SK-N-SH treated with all-trans-retinoic acid at 6 μM for 48 hours (cell line): ENCODE results near the gene CDC14A.

Experiments used
- ATAC-seq: fragments of 200-7000 bp; cut with Tn5 transposase; 3 replicates; pipeline ENCODE4 v1.9.1; 2020; ENCODE audit warnings: mild to moderate bottlenecking, moderate library complexity
- ARNTL ChIP-seq: fragments of 450-650 bp; formaldehyde crosslinking; IDR thresholded peaks from 2 replicates; pipeline ENCODE4 v1.5.0; 2020; ENCODE audit warnings: low read depth, mild to moderate bottlenecking, moderate library complexity, borderline replicate concordance
- BACH2 ChIP-seq: fragments of 250-450 bp; sonication (Bioruptor Pico); IDR thresholded peaks from 2 replicates; pipeline ENCODE4 v1.9.0; 2021; ENCODE audit warnings: mild to moderate bottlenecking, borderline replicate concordance
- CREB5 ChIP-seq: fragments of 250-450 bp; sonication (Bioruptor Pico); IDR thresholded peaks from 2 replicates; pipeline ENCODE4 v1.5.1; 2020; ENCODE audit warnings: low read depth, mild to moderate bottlenecking, moderate library complexity
- CSDC2 ChIP-seq: fragments of 250-450 bp; sonication (Bioruptor Pico); IDR thresholded peaks from 2 replicates; pipeline ENCODE4 v1.5.0; 2020; ENCODE audit warnings: mild to moderate bottlenecking, moderate library complexity
- ESRRG ChIP-seq: fragments of 250-450 bp; sonication (Bioruptor Pico); IDR thresholded peaks from 2 replicates; pipeline ENCODE4 v1.6.1; 2021; ENCODE audit warnings: mild to moderate bottlenecking
- GLIS3 ChIP-seq: fragments of 250-450 bp; sonication (Bioruptor Pico); IDR thresholded peaks from 2 replicates; pipeline ENCODE4 v1.5.0; 2020; ENCODE audit warnings: mild to moderate bottlenecking, moderate library complexity
- ISL1 ChIP-seq: fragments of 250-450 bp; sonication (Bioruptor Pico); IDR thresholded peaks from 2 replicates; pipeline ENCODE4 v2.1.2; 2022; ENCODE audit warnings: mild to moderate bottlenecking, moderate library complexity
- OSR1 ChIP-seq: fragments of 250-450 bp; sonication (Bioruptor Pico); IDR thresholded peaks from 2 replicates; pipeline ENCODE4 v1.8.0; 2022; ENCODE audit warnings: moderate library complexity, mild to moderate bottlenecking, inconsistent platforms
- PPARA ChIP-seq: fragments of 250-450 bp; sonication (Bioruptor Pico); IDR thresholded peaks from 2 replicates; pipeline ENCODE4 v1.5.0; 2020; ENCODE audit warnings: mild to moderate bottlenecking, borderline replicate concordance
- RARB ChIP-seq: fragments of 250-450 bp; sonication (Bioruptor Pico); IDR thresholded peaks from 2 replicates; pipeline ENCODE4 v1.8.0; 2021; ENCODE audit warnings: mild to moderate bottlenecking, moderate library complexity
- SNAI2 ChIP-seq: fragments of 250-450 bp; sonication (Bioruptor Pico); IDR thresholded peaks from 2 replicates; pipeline ENCODE4 v1.5.0; 2020; ENCODE audit warnings: mild to moderate bottlenecking, moderate library complexity
- TCF4 ChIP-seq: fragments of 250-450 bp; sonication (Bioruptor Pico); IDR thresholded peaks from 2 replicates; pipeline ENCODE4 v1.8.0; 2021; ENCODE audit warnings: mild to moderate bottlenecking, moderate library complexity, borderline replicate concordance
- TSHZ2 ChIP-seq: fragments of 250-450 bp; sonication (Bioruptor Pico); IDR thresholded peaks from 2 replicates; pipeline ENCODE4 v1.5.0; 2020; ENCODE audit warnings: mild to moderate bottlenecking, moderate library complexity
- ZC3H10 ChIP-seq: fragments of 250-450 bp; sonication (Bioruptor Pico); IDR thresholded peaks from 2 replicates; pipeline ENCODE4 v1.5.1; 2021; ENCODE audit warnings: mild to moderate bottlenecking, moderate library complexity
- ZFP3 ChIP-seq: fragments of 250-450 bp; sonication (Bioruptor Pico); IDR thresholded peaks from 2 replicates; pipeline ENCODE4 v1.5.0; 2020; ENCODE audit warnings: mild to moderate bottlenecking, moderate library complexity
- ZFP30 ChIP-seq: fragments of 450-650 bp; formaldehyde crosslinking; IDR thresholded peaks from 2 replicates; pipeline ENCODE4 v1.5.0; 2022; ENCODE audit warnings: mild to moderate bottlenecking, moderate library complexity
- ZNF8 ChIP-seq: fragments of 450-650 bp; formaldehyde crosslinking; IDR thresholded peaks from 2 replicates; pipeline ENCODE4 v1.5.0; 2020; ENCODE audit warnings: mild to moderate bottlenecking, moderate library complexity
- TF ChIP-seq, protein P1 (sequence below): fragments of 250-450 bp; sonication (Bioruptor Pico); IDR thresholded peaks from 2 replicates; pipeline ENCODE4 v1.5.1; 2021; ENCODE audit warnings: mild to moderate bottlenecking, moderate library complexity
- TF ChIP-seq, protein P2 (sequence below): fragments of 250-450 bp; sonication (Bioruptor Pico); IDR thresholded peaks from 2 replicates; pipeline ENCODE4 v1.8.0; 2021; ENCODE audit warnings: low read depth, mild to moderate bottlenecking, moderate library complexity, borderline replicate concordance

The CDC14A gene

DNA sequence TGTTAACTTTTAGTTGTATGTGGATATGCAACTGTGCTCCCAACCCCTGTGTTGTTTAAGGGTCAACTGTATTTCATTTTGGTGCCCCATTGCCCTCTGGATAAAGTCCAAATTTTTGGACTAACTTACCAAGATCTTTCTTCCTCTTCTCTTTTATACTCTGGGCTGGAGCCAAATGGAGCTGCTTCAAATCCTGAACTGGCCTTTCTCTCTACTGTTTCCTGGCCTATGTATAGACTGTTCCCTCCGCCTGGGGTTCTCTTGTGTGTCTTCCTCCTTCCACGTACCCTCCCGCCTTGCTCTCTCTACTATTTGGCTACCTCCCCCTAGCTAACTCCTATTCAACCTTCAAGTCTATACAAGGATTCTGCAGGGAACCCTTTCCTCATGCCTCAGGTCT lies 8.4 kb upstream of the CDC14A start:
- TF ChIP-seq TCF4 (CRISPR knock-in tag) (no peak), ISL1 (no peak), SNAI2 (CRISPR knock-in tag) (no peak), TSHZ2 (CRISPR knock-in tag) (no peak), RARB (CRISPR knock-in tag) (no peak), CSDC2 (CRISPR knock-in tag) (no peak)
- TF ChIP-seq, protein P1, sequence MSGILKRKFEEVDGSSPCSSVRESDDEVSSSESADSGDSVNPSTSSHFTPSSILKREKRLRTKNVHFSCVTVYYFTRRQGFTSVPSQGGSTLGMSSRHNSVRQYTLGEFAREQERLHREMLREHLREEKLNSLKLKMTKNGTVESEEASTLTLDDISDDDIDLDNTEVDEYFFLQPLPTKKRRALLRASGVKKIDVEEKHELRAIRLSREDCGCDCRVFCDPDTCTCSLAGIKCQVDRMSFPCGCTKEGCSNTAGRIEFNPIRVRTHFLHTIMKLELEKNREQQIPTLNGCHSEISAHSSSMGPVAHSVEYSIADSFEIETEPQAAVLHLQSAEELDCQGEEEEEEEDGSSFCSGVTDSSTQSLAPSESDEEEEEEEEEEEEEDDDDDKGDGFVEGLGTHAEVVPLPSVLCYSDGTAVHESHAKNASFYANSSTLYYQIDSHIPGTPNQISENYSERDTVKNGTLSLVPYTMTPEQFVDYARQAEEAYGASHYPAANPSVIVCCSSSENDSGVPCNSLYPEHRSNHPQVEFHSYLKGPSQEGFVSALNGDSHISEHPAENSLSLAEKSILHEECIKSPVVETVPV: no peak
- TF ChIP-seq, all 23 proteins: peak for 0
- ATAC-seq: no peak

DNA sequence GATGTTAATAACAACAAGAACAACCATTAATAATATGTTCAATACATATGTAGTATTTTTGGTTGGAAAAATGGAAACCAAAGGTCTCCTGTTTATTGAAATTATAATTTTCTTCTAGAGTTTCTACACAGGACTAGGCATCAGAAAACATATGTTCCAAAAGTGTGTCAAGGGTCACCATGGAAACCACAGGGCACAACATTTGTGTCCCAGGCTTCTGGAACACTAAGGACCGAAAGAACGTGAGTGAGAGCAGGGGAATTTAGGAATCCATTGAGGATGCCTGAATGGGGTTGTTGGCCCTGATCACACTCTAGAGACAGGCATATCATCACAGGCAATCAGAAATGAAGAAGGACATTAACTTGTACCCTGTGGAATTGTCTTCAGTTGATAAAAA lies 7.5 kb upstream of the CDC14A start:
- TF ChIP-seq, protein P2, sequence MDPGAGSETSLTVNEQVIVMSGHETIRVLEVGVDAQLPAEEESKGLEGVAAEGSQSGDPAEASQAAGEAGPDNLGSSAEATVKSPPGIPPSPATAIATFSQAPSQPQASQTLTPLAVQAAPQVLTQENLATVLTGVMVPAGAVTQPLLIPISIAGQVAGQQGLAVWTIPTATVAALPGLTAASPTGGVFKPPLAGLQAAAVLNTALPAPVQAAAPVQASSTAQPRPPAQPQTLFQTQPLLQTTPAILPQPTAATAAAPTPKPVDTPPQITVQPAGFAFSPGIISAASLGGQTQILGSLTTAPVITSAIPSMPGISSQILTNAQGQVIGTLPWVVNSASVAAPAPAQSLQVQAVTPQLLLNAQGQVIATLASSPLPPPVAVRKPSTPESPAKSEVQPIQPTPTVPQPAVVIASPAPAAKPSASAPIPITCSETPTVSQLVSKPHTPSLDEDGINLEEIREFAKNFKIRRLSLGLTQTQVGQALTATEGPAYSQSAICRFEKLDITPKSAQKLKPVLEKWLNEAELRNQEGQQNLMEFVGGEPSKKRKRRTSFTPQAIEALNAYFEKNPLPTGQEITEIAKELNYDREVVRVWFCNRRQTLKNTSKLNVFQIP (CRISPR knock-in tag): no peak
- no peak for ATAC-seq

GRCh38 chr1:100346387-100346786 lies 5.9 kb upstream of the CDC14A start:
- no peak for ATAC-seq

GRCh38 chr1:100347009-100347966 lies 5.0 kb upstream of the CDC14A start:
- ATAC-seq: no peak
- no peak for TF ChIP-seq CSDC2 (CRISPR knock-in tag)
- no peak for TF ChIP-seq SNAI2 (CRISPR knock-in tag)
- no peak for TF ChIP-seq OSR1 (CRISPR knock-in tag)
- no peak for TF ChIP-seq ZNF8 (CRISPR knock-in tag)
- TF ChIP-seq GLIS3 (CRISPR knock-in tag): no peak
- no peak for TF ChIP-seq ARNTL (CRISPR knock-in tag)
- TF ChIP-seq CREB5 (CRISPR knock-in tag): no peak
- TF ChIP-seq ZFP3 (CRISPR knock-in tag): no peak
- TF ChIP-seq ZFP30: no peak
- TF ChIP-seq ESRRG (CRISPR knock-in tag): no peak
- TF ChIP-seq, protein P1: no peak
- no peak for TF ChIP-seq TSHZ2 (CRISPR knock-in tag)
- no peak for TF ChIP-seq ZC3H10
- no peak for TF ChIP-seq PPARA (CRISPR knock-in tag)
- TF ChIP-seq TCF4 (CRISPR knock-in tag): no peak
- TF ChIP-seq BACH2 (CRISPR knock-in tag): no peak

More at GRCh38 chr1:100346387-100346786, 5.9 kb upstream of the CDC14A start:
- no peak for TF ChIP-seq BACH2 (CRISPR knock-in tag)
- TF ChIP-seq OSR1 (CRISPR knock-in tag): no peak
